ENCODE results near the gene LGALS3BP.

DNA sequence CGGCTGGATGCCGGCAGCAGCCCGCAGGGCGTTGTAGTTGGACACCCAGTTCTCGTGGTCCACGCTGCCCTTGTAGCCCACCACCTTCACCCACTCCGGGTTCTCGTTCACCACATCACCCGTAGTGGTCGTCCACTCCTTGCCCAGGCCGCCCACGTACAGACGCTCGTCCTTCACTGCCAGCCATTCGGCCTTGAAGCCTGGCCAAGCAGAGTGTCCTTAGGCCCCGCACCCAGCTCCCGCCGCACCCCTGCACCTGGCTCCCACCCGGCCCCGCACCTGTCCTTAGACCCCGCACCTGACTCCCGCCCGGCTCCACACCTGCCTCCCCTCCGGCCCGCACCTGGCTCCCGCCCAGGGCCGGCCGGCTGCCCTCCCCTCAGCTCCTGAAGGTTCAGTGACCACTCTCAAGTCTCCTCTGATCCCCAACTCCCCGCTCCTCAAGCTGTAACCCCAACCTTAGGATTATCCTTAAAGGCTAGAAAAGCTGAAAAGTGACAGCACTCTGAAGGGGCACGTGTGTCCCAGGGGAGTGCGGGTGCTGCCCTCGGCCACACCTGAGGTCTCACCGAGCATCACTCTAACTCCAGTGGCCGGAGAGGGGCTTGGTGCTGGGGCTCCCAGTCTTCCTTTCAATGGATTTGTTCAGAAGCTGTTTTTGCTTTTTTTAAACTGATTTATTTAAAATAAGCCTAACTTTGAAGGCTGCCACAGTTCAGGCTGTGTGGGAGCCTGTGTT, 15.5 kb upstream of the LGALS3BP start:
- TF ChIP-seq EZH2 (IDR thresholded peaks at IDR 0.05; ENCODE audit: borderline replicate concordance, insufficient read depth, low read depth, low read length, poor library complexity, severe bottlenecking): no peak
- TF ChIP-seq, protein P1, sequence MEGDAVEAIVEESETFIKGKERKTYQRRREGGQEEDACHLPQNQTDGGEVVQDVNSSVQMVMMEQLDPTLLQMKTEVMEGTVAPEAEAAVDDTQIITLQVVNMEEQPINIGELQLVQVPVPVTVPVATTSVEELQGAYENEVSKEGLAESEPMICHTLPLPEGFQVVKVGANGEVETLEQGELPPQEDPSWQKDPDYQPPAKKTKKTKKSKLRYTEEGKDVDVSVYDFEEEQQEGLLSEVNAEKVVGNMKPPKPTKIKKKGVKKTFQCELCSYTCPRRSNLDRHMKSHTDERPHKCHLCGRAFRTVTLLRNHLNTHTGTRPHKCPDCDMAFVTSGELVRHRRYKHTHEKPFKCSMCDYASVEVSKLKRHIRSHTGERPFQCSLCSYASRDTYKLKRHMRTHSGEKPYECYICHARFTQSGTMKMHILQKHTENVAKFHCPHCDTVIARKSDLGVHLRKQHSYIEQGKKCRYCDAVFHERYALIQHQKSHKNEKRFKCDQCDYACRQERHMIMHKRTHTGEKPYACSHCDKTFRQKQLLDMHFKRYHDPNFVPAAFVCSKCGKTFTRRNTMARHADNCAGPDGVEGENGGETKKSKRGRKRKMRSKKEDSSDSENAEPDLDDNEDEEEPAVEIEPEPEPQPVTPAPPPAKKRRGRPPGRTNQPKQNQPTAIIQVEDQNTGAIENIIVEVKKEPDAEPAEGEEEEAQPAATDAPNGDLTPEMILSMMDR (IDR thresholded peaks at IDR 0.05): no peak
